ENCODE results near the gene METTL23. TPM values are rescaled to one million over a fixed set of nuclear protein-coding genes. Genes with fewer than 3 reads are reported as not detected.

Gene METTL23
- total RNA-seq, 4 donors from 2014 or later = 33.6 to 58.3 (median 51.3) TPM

DNA sequence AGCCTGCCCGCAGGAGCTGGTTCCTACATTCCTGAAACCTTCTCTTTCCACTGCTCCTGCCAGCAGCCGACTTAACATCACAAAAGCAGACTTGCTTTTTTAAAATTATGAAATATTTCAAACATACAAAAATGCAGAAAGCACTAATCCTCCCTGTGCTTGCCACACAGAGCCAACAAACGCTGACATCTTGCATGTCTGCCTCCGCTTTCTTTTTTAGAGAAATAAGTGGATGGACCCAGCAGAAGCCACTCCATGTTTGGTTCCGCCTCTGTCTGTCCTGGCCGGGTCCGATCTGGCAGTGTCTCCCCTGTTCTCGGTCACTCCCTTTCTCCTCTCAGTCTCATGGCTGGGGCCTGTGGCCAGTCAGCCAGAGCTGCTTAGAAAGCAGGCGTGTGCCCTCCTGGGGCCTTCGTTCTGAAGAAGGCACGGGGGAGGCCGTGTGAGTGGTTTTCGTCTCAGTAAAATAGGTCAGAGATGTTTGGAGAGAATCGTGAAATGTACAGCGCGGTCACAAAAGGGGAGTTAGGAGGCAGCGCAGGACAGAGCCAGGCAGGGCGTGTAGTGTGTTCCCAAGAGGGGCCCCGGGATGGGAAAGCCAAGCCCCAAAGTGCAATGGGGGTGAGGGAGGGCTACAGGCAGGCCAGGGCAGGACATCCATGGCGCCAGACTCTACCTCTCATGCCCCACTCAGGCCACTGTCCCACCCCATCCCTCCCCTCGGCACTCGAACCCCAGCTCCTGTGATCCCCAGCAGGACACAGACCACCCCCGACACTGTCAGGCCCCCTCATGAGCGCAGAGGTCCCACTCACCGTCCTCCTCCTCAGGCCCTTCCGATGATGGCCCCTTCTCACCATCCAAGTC, 39.1 kb upstream of the METTL23 start:
- peak; percentile 91 to 94 for DNase-seq
- WGBS, 2 donors = 34 to 45% methylated on average over 24 to 26 of the region's 26 CpGs
- intact Hi-C loops (cut with DNase I) = loop anchor here (10.0 kb wide), 1 partner anchor 163 kb away; no protein-coding TSS in a partner anchor
- H3K36me3 ChIP-seq = peaks cover 15 to 16% of the 10 kb centered on the region in 2 donors
- H3K27me3 ChIP-seq = no peaks in the 10 kb centered on the region
- H3K27ac ChIP-seq = peak overlapping the region; percentile 88 to 94 (median 93)
- H3K4me1 ChIP-seq = peaks cover 40 to 85% of the 10 kb centered on the region in 2 donors
- no peak overlapping the region for H3K4me3 ChIP-seq (replicated peaks in 1 of 3)
- TF ChIP-seq, protein P1, sequence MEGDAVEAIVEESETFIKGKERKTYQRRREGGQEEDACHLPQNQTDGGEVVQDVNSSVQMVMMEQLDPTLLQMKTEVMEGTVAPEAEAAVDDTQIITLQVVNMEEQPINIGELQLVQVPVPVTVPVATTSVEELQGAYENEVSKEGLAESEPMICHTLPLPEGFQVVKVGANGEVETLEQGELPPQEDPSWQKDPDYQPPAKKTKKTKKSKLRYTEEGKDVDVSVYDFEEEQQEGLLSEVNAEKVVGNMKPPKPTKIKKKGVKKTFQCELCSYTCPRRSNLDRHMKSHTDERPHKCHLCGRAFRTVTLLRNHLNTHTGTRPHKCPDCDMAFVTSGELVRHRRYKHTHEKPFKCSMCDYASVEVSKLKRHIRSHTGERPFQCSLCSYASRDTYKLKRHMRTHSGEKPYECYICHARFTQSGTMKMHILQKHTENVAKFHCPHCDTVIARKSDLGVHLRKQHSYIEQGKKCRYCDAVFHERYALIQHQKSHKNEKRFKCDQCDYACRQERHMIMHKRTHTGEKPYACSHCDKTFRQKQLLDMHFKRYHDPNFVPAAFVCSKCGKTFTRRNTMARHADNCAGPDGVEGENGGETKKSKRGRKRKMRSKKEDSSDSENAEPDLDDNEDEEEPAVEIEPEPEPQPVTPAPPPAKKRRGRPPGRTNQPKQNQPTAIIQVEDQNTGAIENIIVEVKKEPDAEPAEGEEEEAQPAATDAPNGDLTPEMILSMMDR (IDR thresholded peaks at IDR 0.05) = no peak
- peak in 1 of 2 donors; percentile 45 for TF ChIP-seq POLR2A (IDR thresholded peaks at IDR 0.05)
- no peaks in the 10 kb centered on the region for H3K9me3 ChIP-seq

DNA sequence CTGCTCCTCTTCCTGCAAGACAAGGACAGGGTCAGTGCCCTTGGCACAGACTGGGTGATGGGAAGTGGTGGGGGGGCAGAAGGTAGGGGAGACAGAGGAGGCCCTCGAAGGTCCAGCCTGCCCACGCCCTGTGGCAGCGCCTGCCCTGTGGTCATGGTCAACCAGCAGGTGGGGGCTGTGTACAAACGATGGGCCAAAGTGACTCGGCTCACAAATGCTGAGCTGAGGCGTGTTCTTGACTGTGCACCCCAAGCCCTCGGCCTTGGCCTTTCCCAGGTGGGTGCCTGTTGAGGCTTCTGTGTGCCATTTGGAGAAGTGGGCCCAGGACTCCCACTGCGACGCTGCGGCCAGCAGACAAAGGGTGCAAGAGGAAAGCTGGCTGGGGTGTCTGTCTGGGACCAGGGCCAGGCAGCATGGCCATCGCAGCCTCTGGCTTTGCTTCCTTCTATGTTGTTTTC, 38.4 kb upstream of the METTL23 start:
- Histone ChIP-seq H3K27ac (peak overlapping the region; percentile 88 to 94 (median 93)), H3K4me1 (peaks cover 40 to 80% of the 10 kb centered on the region in 2 donors), H3K27me3 (no peaks in the 10 kb centered on the region), H3K9me3 (no peaks in the 10 kb centered on the region), H3K4me3 (replicated peaks in 1 of 3) (no peak overlapping the region), H3K36me3 (peaks cover 9 to 12% of the 10 kb centered on the region in 2 donors)
- TF ChIP-seq POLR2A (IDR thresholded peaks at IDR 0.05) = no peak
- TF ChIP-seq, protein P1 (IDR thresholded peaks at IDR 0.05) = no peak
- intact Hi-C loops (cut with DNase I) = loop anchor here (10.0 kb wide), 1 partner anchor 163 kb away; no protein-coding TSS in a partner anchor
- peak; percentile 59 to 74 for DNase-seq
- WGBS, 2 donors = 58 to 63% methylated on average over 4 to 11 of the region's 11 CpGs

DNA sequence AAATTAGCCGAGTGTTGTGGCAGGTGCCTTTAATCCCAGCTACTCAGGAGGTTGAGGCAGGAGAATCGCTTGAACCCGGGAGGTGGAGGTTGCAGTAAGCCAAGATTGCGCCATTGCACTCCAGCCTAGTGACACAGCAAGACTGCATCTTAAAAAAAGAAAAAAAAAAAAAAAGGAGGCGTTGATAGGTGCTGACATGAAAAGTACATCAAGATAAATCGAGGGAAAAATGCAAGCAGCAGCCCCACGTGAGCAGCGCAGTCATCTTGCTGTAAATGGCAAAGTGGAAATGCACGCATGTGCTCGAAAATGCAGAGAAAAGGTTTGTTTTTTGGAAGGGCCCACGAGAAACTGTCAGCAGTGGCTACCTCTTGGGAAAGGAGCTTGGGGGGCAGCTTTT, 36.8 kb upstream of the METTL23 start:
- Histone ChIP-seq H3K36me3 (no peaks in the 10 kb centered on the region), H3K27ac (peak overlapping the region in 1 of 3 donors; percentile 94), H3K9me3 (no peaks in the 10 kb centered on the region), H3K4me3 (replicated peaks in 1 of 3) (no peak overlapping the region), H3K4me1 (peaks cover 41 to 83% of the 10 kb centered on the region in 2 donors), H3K27me3 (no peaks in the 10 kb centered on the region)
- TF ChIP-seq, protein P1 (IDR thresholded peaks at IDR 0.05) = no peak
- TF ChIP-seq POLR2A (IDR thresholded peaks at IDR 0.05) = no peak
- intact Hi-C loops (cut with DNase I) = loop anchor here (10.0 kb wide), 1 partner anchor 165 kb away; no protein-coding TSS in a partner anchor
- DNase-seq = no peak
- 91 to 92% methylated on average over 11 of the region's 11 CpGs for WGBS, 2 donors

DNA sequence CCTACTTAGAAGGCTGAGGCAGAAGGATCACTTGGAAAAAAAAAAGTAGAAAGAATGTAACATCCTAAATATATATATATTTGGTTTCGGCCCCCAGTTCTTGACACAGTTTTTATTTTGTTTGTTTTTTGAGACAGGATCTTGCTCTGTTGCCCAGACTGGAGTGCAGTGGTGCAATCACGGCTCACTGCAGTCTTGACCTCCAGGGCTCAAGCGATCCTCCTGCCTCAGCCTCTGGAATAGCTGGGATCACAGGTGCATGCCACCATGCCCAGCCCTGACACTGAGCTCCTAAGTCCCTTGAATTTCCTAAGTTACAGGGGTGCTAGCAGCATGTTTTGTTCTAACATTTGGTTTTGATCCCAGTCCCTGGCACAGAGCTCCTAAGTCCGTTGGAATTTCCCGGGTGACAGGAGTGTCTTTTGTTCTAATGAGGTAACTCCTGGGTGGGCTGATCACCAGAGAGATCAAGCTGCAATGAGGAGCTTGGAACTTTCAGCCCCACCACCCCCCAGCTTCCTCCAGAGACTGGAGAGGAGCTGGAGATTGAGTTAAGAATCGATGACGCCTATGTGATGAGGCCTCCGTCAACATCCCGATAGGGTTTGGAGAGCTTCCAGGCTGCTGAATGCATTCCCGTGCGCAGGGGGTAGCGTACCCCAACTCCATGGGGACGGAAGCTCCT, 35.9 kb upstream of the METTL23 start:
- peak in 1 of 2 donors; percentile 2 for DNase-seq
- intact Hi-C loops (cut with DNase I) = no loop called here
- Histone ChIP-seq H3K27me3 (no peaks in the 10 kb centered on the region), H3K9me3 (no peaks in the 10 kb centered on the region), H3K36me3 (no peaks in the 10 kb centered on the region), H3K4me3 (replicated peaks in 1 of 3) (no peak overlapping the region), H3K27ac (peak overlapping the region in 2 of 3 donors; percentile 69 to 81), H3K4me1 (peaks cover 49 to 86% of the 10 kb centered on the region in 2 donors)
- WGBS, 2 donors = 71 to 79% methylated on average over 13 of the region's 13 CpGs
- TF ChIP-seq, protein P1 (IDR thresholded peaks at IDR 0.05) = no peak

Data from thyroid gland (tissue), 4 donors.